K562 (cell line): ENCODE data around the gene FBXO22. TPM values are rescaled to one million over a fixed set of nuclear protein-coding genes. Genes with fewer than 3 reads are reported as not detected.

Experiments
- ATF6 ChIP-seq: sonication (generic); formaldehyde crosslinking; IDR thresholded peaks from 2 replicates; pipeline ENCODE4 v1.4.0; 2020; ENCODE audit warnings: mild to moderate bottlenecking, missing genetic modification reagents
- BRD9 ChIP-seq: fragments of 450-650 bp; IDR thresholded peaks from 2 replicates; pipeline ENCODE4 v1.6.1; 2018; ENCODE audit warnings: low read depth; ENCODE audit not compliant: partially characterized antibody
- CC2D1A ChIP-seq: fragments of 450-650 bp; IDR thresholded peaks from 2 replicates; pipeline ENCODE4 v1.6.1; 2017; ENCODE audit warnings: mild to moderate bottlenecking
- CEBPG ChIP-seq, 3 experiments: fragments of 200-800 bp in 1 of 3; sonication (Bioruptor generic) in 1 of 3; sonication (generic) in 1 of 3; formaldehyde crosslinking in 1 of 3; IDR thresholded peaks in 2 of 3; conservative IDR thresholded peaks in 1 of 3; 2 replicates each; pipeline versions ENCODE4 v1.6.1 to v1.8.0; 2016 to 2022; ENCODE audit warnings: missing compliant biosample characterization in 2 of 3, missing genetic modification characterization in 2 of 3, mild to moderate bottlenecking in 1 of 3, missing genetic modification reagents in 1 of 3
- DPF2 ChIP-seq: fragments of 450-650 bp; IDR thresholded peaks from 2 replicates; pipeline ENCODE4 v1.6.1; 2016
- EP300 ChIP-seq: IDR thresholded peaks from 2 replicates; pipeline ENCODE4 v1.6.1; 2012; ENCODE audit warnings: low read length, improper control_type of control experiment
- ETV1 ChIP-seq: fragments of 450-650 bp; conservative IDR thresholded peaks from 2 replicates; pipeline ENCODE4 v1.6.1; 2016; ENCODE audit warnings: missing genetic modification characterization, control low read depth, low read depth, missing compliant biosample characterization
- HNRNPLL ChIP-seq: fragments of 200-400 bp; formaldehyde crosslinking; IDR thresholded peaks from 2 replicates; pipeline ENCODE4 v1.6.1; 2017; ENCODE audit warnings: low read length, low read depth, mild to moderate bottlenecking; ENCODE audit not compliant: poor library complexity, severe bottlenecking
- JUN ChIP-seq, 2 experiments: sonication (generic) in 1 of 2; formaldehyde crosslinking in 1 of 2; IDR thresholded peaks; 2 replicates each; pipeline versions ENCODE4 v1.6.1 to v1.8.0; 2012 to 2022; ENCODE audit warnings: borderline replicate concordance in 2 of 2, mild to moderate bottlenecking in 2 of 2, improper control_type of control experiment in 1 of 2, low read depth in 1 of 2, low read length in 1 of 2, missing genetic modification reagents in 1 of 2
- MEF2A ChIP-seq: IDR thresholded peaks from 2 replicates; pipeline ENCODE4 v1.6.1; 2011; ENCODE audit warnings: low read depth, mild to moderate bottlenecking, low read length, moderate library complexity; ENCODE audit not compliant: control insufficient read depth
- MEIS2 ChIP-seq: fragments of 450-650 bp; IDR thresholded peaks from 2 replicates; pipeline ENCODE4 v1.6.1; 2014; ENCODE audit warnings: mild to moderate bottlenecking; ENCODE audit not compliant: partially characterized antibody
- MXI1 ChIP-seq: IDR thresholded peaks from 2 replicates; pipeline ENCODE4 v1.6.1; 2011; ENCODE audit warnings: low read depth, mild to moderate bottlenecking, improper control_type of control experiment, low read length
- MYNN ChIP-seq, 2 experiments: sonication (generic); formaldehyde crosslinking in 1 of 2; IDR thresholded peaks; 2 replicates each; pipeline versions ENCODE4 v1.5.0 to v1.6.1; 2016 to 2020; ENCODE audit warnings: antibody characterized with exemption in 1 of 2, missing genetic modification reagents in 1 of 2
- NFE2 ChIP-seq: IDR thresholded peaks from 2 replicates; pipeline ENCODE4 v1.6.1; 2014; ENCODE audit warnings: antibody characterized with exemption, low read depth
- NFYB ChIP-seq: IDR thresholded peaks from 2 replicates; pipeline ENCODE4 v1.6.1; 2011; ENCODE audit warnings: mild to moderate bottlenecking, moderate library complexity; ENCODE audit not compliant: insufficient read length; ENCODE audit errors: extremely low read depth
- PHF8 ChIP-seq: fragments of 200-600 bp; sonication (generic); IDR thresholded peaks from 2 replicates; pipeline ENCODE4 v1.6.1; 2012; ENCODE audit warnings: mixed run types, mild to moderate bottlenecking, inconsistent platforms, low read length, moderate library complexity, borderline replicate concordance
- TCF3 ChIP-seq: sonication (generic); formaldehyde crosslinking; IDR thresholded peaks from 2 replicates; pipeline ENCODE4 v1.4.0; 2020; ENCODE audit warnings: mild to moderate bottlenecking, missing genetic modification reagents
- TFAM ChIP-seq: fragments of 250-450 bp; sonication (Bioruptor Pico); conservative IDR thresholded peaks from 2 replicates; pipeline ENCODE4 v1.5.0; 2021; ENCODE audit warnings: mild to moderate bottlenecking, moderate library complexity
- TRIM25 ChIP-seq: fragments of 450-650 bp; IDR thresholded peaks from 2 replicates; pipeline ENCODE4 v1.7.0; 2016; ENCODE audit warnings: borderline replicate concordance
- ZNF175 ChIP-seq: fragments of 200-800 bp; sonication (Bioruptor generic); IDR thresholded peaks from 2 replicates; pipeline ENCODE4 v1.6.1; 2016; ENCODE audit warnings: low read depth, mild to moderate bottlenecking, missing genetic modification characterization, missing compliant biosample characterization
- ZNF197 ChIP-seq: fragments of 200-800 bp; sonication (Bioruptor generic); IDR thresholded peaks from 2 replicates; pipeline ENCODE4 v1.6.1; 2016; ENCODE audit warnings: low read depth, missing genetic modification characterization, missing compliant biosample characterization
- polyA plus RNA-seq, 8 experiments: library from polyadenylated mRNA; depleted of rRNA in 4 of 8; stranded (reverse) in 5 of 8; unstranded in 3 of 8; fragments of >200 nt; fragmentation: Nextera tagmentation in 2 of 8; fragmentation: Illumina TruSeq in 1 of 8; extraction: Ambion mirVana in 2 of 8; extraction: Trizol in 1 of 8; gene quantifications; 2 replicates each; pipeline versions ENCODE4 v1.2.1 to v1.2.3, GENCODE V29; 2011 to 2014; ENCODE audit warnings: inconsistent platforms in 1 of 8, missing spikeins in 1 of 8
- total RNA-seq, 7 experiments: library from RNA; depleted of rRNA in 6 of 7; stranded (reverse); fragments of >200 nt in 6 of 7; fragmentation: Illumina TruSeq in 2 of 7; extraction: Trizol in 2 of 7; gene quantifications; 2 replicates each; pipeline versions ENCODE4 v1.2.1 to v1.2.3, GENCODE V29; 2011 to 2021; ENCODE audit warnings: low replicate concordance in 1 of 7
- TF ChIP-seq, protein P1 (sequence below): sonication (generic); IDR thresholded peaks from 2 replicates; pipeline ENCODE4 v1.6.1; 2016

The FBXO22 gene
- total and polyA plus RNA-seq, 9 of the 15 experiments (the other 6 are each of a cell fraction or from before 2014, with no cell fraction given): 24.4 to 99.4 (median 66.5) TPM

GRCh38 chr15:75864213-75865059, 39.2 kb upstream of the FBXO22 start (continued):
- TF ChIP-seq CC2D1A: no peak
- TF ChIP-seq ZNF197 (CRISPR knock-in tag): peak; percentile 54; the same call in 1 of the 2 replicates
- peak; percentile 71 for TF ChIP-seq BRD9
- TF ChIP-seq MEIS2: no peak
- TF ChIP-seq NFE2: no peak
- TF ChIP-seq MYNN (IDR thresholded peaks at IDR 0.05): no peak
- TF ChIP-seq MYNN (CRISPR knock-in tag; IDR thresholded peaks at IDR 0.05): no peak
- TF ChIP-seq TRIM25: no peak
- TF ChIP-seq JUN (IDR thresholded peaks at IDR 0.05; ENCODE audit: borderline replicate concordance, low read depth, low read length): 0 out of 2 replicates have a peak, but pooled peaks have one; percentile 51
- no peak for TF ChIP-seq JUN (CRISPR knock-in tag; IDR thresholded peaks at IDR 0.05; ENCODE audit: borderline replicate concordance)
- no peak for TF ChIP-seq NFYB
- TF ChIP-seq ATF6 (CRISPR knock-in tag): no peak
- TF ChIP-seq TCF3 (CRISPR knock-in tag): no peak
- TF ChIP-seq EP300: peak; percentile 48; the same call in 1 of the 2 replicates
- no peak for TF ChIP-seq TFAM (CRISPR knock-in tag)
- no peak for TF ChIP-seq ETV1 (tag)
- no peak for TF ChIP-seq MEF2A
- no peak for TF ChIP-seq PHF8
- TF ChIP-seq ZNF175 (CRISPR knock-in tag): peak; percentile 76; the same call in 1 of the 2 replicates
- TF ChIP-seq, protein P1, sequence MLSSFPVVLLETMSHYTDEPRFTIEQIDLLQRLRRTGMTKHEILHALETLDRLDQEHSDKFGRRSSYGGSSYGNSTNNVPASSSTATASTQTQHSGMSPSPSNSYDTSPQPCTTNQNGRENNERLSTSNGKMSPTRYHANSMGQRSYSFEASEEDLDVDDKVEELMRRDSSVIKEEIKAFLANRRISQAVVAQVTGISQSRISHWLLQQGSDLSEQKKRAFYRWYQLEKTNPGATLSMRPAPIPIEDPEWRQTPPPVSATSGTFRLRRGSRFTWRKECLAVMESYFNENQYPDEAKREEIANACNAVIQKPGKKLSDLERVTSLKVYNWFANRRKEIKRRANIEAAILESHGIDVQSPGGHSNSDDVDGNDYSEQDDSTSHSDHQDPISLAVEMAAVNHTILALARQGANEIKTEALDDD: no peak
- TF ChIP-seq HNRNPLL: no peak
- no peak for TF ChIP-seq MXI1
- TF ChIP-seq CEBPG (CRISPR knock-in tag; IDR thresholded peaks at IDR 0.05): peak; percentile 64; the same call in 1 of the 2 replicates
- peak; percentile 95 to 98 for TF ChIP-seq CEBPG (tag; conservative IDR thresholded peaks at IDR 0.05 in 1 of 2, IDR thresholded peaks at IDR 0.05 in 1 of 2)
- peak; percentile 60 for TF ChIP-seq DPF2
